HG03175 (cell line): ENCODE measurements around the gene P4HA2.
A peak's percentile ranks its signal among the peaks of the same experiment; 100 is the strongest.

Source experiments
- ATAC-seq: cut with Tn5 transposase; IDR thresholded peaks from one replicate; pipeline ENCODE4 v1.9.1; 2021; ENCODE audit warnings: mild to moderate bottlenecking, moderate library complexity; ENCODE audit not compliant: unreplicated experiment

P4HA2 gene

DNA sequence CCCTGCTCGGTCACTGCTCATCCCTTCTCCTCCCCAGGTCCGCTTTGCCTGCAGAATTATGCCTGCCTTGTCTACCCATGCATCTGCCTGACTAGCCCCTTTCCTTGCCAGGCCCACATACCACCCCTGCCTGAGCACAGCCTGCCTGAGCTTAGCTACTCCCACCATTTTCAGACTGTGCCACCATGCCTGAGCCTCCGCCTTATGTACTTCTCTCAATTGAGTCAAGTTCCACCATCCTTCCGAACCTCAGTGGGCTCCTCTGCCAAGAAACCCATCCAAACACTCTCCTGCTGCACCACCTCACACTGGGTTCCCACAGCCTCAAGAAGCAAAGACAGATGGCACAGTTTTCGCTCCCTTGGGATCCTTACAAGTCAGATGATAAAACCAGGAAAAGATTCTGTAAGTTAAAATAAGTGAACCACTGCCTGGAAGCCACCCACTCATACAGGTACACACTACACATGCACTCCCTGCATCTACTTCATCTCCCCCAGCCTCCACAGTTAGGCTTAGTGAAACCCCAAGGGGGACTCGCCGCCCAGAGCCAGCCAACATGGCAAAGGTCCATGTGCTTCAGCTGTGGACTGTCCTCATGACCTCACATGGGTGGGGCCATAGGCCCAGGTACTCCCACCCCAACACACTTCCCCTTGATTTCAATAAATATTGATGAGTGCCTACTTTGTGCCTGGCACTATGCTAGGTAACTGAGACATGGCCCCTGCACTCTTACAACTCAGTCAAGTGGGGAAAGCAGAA, 23.1 kb downstream of the P4HA2 start:
- ATAC-seq: no peak

GRCh38 chr5:132203916-132204315, 23.7 kb downstream of the P4HA2 start:
- ATAC-seq: no peak

DNA sequence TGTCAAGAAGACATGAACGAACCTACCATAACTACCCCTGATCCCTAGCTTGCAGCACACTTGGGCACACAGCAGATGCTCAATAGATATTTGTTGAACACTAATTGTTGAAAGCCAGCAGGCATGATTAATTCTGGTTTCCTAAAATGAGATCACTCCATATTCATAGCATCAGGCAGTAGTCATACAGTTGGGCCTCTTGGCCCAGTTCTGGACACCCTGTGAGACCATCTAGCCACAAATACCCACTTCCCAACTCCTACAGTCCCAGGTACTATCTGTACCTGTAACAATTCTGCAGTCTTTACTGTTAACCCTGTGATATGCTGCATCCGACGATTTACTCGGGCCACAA, 24.2 kb downstream of the P4HA2 start:
- no peak for ATAC-seq

- no peak for ATAC-seq
Observed at GRCh38 chr5:132202711-132203463, 24.8 kb downstream of the P4HA2 start.

DNA sequence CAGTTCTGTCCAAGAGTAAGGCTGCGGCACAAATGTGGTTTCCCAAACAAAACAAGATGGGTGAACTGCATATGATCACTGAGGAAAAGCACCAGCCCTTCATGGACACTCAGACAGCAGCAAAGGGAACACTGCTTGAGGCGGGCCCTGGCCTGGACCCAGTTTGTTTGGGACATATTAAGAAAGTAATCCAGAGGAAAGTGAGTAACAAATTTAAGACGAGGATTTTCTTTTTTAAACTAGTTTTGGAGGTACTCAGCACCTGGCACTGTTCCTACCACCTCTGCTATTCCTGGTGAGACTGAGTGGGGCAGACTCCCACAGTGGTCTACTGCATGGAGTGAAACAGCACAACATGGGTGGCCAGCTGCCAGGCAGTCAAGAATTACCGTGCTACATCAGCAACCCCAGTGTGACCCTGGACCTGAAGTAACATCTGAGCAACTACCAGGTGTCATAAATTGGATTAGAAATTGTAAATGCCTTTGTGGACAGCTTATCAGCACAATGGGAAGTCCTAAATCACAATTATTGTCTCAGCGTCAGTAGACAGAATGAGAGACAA, 28.5 kb downstream of the P4HA2 start:
- ATAC-seq: no peak

GRCh38 chr5:132198571-132198970, 29.1 kb downstream of the P4HA2 start:
- ATAC-seq: no peak

DNA sequence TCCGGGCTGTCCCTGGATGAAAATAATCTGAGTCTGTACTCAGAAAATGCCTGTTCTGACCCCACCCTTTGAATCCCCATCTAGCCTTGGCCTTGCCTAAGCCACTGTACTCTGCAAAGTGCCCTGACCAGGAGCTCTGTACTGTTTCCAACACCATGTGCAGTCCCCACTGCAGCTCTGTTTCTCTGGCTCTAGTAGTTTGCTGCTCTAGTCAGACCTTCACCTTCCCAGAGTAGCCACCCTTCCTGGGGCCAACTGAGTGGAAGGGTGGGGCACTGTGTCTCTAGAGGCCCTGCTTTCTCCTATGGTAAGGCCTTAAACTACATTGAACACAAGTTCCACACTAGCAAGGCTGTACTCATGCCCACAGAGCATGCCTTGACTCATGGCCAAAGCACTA, 31.9 kb downstream of the P4HA2 start:
- ATAC-seq: no peak

GRCh38 chr5:132193165-132193694, 34.4 kb downstream of the P4HA2 start:
- ATAC-seq: no peak

DNA sequence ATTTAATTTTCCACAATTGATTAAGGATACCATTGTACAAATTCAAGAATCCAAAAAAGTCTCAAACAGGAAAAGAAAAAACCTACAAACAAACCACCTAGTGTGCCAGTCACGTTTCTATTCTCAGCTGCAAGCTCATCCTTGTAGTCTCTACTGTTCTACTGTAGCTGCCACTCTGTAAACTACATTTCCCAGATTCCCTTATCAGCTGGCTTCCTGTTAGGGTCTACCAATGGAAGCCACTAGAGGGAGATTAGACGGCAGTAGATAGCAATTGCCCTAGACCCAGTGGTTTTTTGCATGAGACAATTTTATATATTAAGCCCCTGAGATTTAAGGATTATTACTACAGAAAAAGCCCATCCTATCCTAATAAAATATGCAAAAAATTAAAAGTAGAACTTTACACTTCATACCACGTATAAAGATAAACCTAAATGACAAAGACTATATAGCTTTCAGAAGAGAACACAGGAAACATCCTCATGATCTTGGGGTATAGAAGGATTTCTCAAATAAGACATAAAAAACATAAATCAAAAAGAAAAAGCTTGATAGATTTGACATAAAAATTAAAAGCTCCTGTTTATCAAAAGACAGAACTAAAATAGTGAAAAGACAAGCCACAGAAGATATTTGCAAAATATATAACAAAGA, 37.4 kb downstream of the P4HA2 start:
- peak; percentile 91 for ATAC-seq

DNA sequence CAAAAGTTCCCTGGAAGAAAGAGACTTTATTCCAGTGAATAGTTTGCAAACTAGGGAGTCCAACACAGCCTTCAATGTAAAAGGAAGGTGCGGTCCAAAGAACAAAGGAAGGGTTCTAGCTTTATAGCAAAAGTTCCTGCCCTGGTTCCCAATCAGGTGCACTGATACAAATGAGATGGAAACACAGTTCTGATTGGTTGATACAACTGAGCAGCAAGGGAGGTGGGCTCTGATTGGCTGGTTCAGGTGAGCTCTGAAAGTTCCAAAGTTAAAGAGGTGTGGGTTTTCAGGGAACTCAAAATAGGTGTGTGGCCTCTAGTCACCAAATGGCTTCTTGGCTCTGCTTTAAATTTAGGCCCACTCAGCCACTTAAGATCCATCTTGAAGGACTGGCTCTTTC, 43.1 kb downstream of the P4HA2 start:
- no peak for ATAC-seq

- no peak for ATAC-seq
Observed at GRCh38 chr5:132183723-132184122, 43.9 kb downstream of the P4HA2 start.

DNA sequence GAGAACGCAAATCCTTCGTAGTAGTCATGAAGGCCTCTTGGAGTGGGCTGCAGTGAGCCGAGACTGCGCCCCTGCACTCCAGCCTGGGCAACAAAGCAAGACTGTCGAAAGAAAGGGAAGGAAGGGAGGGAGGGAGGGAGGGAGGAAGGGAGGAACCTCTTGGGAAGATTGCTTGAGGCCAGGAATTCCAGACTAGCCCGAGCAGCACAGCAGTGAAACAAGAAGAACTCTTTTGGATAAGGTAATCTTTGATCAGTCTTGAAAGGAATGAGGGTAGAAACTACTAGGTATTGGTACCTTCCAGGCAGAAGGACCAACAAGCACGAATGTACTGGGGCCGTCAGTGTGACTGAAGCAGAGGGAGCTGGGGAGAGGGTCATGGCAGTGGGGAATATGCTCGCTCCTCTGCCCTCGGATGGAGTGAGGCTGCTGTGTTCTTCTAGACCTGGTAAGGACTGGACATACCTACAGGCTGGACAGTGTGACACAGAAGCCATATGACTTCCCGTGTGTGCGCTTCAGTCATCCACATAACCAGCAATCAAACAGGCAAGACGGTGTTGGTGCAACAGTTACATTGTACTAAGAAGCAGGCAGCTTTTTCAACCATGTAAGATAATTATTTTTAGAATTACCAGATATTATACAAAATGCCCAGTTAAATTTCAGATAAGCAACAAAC, 45.2 kb downstream of the P4HA2 start:
- ATAC-seq: no peak

DNA sequence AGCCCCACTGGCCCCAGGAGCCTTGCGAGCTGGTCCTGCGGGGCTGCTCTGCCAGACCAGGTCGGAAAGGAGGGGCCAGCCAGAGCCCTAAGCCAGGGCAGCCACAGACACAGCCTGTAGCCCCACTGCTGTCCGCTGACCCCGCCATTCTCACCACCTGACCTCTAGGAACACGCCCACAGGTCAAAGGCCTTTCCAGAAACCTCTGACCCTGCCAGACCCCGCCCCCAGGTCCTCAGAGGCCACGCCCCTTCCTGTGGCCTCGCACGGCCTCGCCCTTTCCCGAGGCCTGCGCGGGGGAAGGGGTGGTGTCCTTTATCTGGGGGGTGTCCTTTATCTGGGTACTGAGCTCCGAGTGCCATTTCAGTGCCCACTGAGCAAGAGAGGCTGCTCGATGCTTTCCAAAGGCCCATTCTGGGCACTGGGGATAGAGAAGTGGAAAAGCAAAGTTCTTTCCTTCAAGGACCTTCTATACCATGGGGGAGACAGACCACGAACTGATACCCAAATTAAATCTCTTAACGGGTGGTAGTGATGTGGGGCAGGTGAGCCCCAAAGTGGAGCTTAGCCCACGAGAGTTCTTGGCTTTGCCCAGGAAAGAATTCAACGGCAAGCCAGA, 46.5 kb downstream of the P4HA2 start:
- no peak for ATAC-seq

DNA sequence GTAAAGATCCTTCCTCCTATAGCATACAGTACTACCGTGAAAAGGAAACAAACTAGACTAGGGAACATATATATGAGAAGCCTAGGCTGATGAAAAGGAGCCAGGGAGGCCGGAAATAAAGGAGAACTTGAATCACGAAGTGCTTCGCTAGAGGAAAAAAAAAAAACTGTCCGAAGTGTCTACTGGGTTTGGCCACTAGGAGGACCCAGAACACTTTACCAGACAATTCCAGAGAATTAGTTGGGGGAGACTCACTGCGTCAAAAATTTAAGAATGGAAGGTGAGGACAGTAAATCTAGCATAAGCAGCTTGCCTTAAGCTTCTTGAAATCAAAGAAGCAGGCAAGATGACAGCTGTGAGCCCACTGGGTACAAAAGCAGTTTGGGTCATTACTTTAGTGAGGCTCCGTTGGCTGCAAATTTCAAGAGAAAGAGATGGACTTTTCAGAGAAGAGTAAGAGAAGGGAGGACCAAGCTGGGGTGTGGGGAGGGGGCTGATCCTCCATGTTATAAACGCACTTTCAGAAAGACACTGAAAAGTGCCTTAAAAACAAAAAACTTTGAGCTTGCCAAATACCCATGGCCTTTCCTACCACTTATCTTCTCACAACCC, 47.4 kb downstream of the P4HA2 start:
- ATAC-seq: no peak

- no peak for ATAC-seq
Observed at GRCh38 chr5:132179405-132179804, 48.2 kb downstream of the P4HA2 start.

- no peak for ATAC-seq
Observed at GRCh38 chr5:132177691-132178149, 49.9 kb downstream of the P4HA2 start.

GRCh38 chr5:132176987-132177386, 50.7 kb downstream of the P4HA2 start:
- ATAC-seq: peak; percentile 57

DNA sequence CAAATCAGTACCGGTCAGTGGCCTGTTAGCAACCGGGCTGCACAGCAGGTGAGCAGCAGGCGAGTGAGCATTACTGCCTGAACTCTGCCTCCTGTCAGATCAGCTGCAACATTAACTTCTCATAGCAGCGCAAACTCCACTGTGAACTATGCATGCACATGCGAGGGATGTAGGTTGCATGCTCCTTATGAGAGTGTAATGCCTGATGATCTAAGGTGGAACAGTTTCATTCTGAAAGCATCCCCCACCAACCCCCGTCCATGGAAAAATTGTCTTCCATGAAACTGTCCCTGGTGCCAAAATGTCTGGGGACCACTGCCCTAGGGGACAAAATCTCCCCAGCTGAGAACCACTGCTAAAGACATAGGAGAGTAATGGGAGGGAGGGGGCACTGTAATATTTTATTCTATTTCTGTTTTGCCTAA, 51.1 kb downstream of the P4HA2 start:
- ATAC-seq: no peak

DNA sequence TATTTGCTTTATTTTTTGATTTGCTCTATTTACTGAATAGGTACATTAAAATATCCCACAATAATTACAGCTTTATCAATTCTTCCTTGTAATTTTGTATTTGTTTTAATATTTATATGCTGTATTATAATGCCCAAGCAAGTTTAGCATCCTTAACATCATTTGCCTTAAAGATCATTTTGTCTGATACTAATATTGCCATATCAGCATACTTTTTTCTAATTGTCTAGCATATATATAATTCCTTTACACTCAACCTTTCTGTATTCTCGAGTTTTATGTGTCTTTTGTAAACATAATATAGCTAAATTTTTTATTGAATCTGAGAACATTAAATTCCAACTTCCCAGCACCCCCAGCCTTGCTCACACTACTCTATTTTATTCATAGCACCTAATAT, 64.7 kb downstream of the P4HA2 start:
- ATAC-seq: no peak
